OCI-LY7 (cell line): ENCODE measurements around the gene KRT39. TPM values are rescaled to one million over a fixed set of nuclear protein-coding genes. Genes with fewer than 3 reads are reported as not detected.

Source experiments
- BruUV-seq: library from RNA; stranded (reverse); fragments of 400-500 nt; replicated peaks from 2 replicates; lab custom pipeline; 2021; lab: Mats Ljungman, UMichigan
- CTCF ChIA-PET: fragments of 300-600 bp; sonication (Branson Sonifier 250); formaldehyde crosslinking; loops from one replicate; lab custom pipeline; 2022; ENCODE audit warnings: antibody characterized with exemption; ENCODE audit not compliant: unreplicated experiment; lab: Charles Lee
- POLR2A ChIA-PET: fragments of 300-600 bp; sonication (Branson Sonifier 250); formaldehyde crosslinking; loops from one replicate; lab custom pipeline; 2022; ENCODE audit warnings: antibody characterized with exemption; lab: Charles Lee
- DNase-seq: peaks from one replicate; pipeline ENCODE4 v3.0.0-alpha.2; 2015; ENCODE audit warnings: low spot score
- H2AFZ ChIP-seq: fragments of 200-600 bp; sonication (generic), shearing (Covaris generic); 2 replicates; pipeline ENCODE4 v1.6.1; 2014; ENCODE audit warnings: mild to moderate bottlenecking, antibody characterized with exemption, low read length, moderate library complexity
- H3K27ac ChIP-seq: fragments of 200-600 bp; sonication (generic); 2 replicates; pipeline ENCODE4 v1.5.1; 2014; ENCODE audit warnings: mixed run types, low read depth, mild to moderate bottlenecking, moderate library complexity, low read length, inconsistent platforms; ENCODE audit not compliant: poor library complexity, severe bottlenecking
- H3K36me3 ChIP-seq: fragments of 200-600 bp; sonication (generic); 2 replicates; pipeline ENCODE4 v1.6.1; 2014; ENCODE audit warnings: mild to moderate bottlenecking, antibody characterized with exemption, low read length, moderate library complexity, mixed read lengths; ENCODE audit not compliant: insufficient read depth
- H3K4me1 ChIP-seq: fragments of 200-600 bp; sonication (generic); 2 replicates; pipeline ENCODE4 v1.5.1; 2014; ENCODE audit warnings: mild to moderate bottlenecking, low read length; ENCODE audit not compliant: insufficient read depth, poor library complexity, severe bottlenecking
- H3K4me2 ChIP-seq: fragments of 200-600 bp; sonication (generic); 2 replicates; pipeline ENCODE4 v1.6.1; 2014; ENCODE audit warnings: mild to moderate bottlenecking, low read length
- H3K4me3 ChIP-seq: fragments of 200-600 bp; sonication (generic); 2 replicates; pipeline ENCODE4 v1.5.1; 2014; ENCODE audit warnings: mild to moderate bottlenecking, low read depth, low read length; ENCODE audit not compliant: poor library complexity, severe bottlenecking
- H3K79me2 ChIP-seq: fragments of 200-600 bp; sonication (generic); 2 replicates; pipeline ENCODE4 v1.6.1; 2016; ENCODE audit warnings: low read depth, mild to moderate bottlenecking, low read length, moderate library complexity, mixed read lengths; ENCODE audit not compliant: insufficient read depth
- H3K9me2 ChIP-seq: fragments of 200-600 bp; sonication (generic); 2 replicates; pipeline ENCODE4 v1.6.1; 2016; ENCODE audit warnings: mild to moderate bottlenecking, low read length, mixed read lengths; ENCODE audit not compliant: insufficient read depth
- H3K9me3 ChIP-seq: fragments of 200-600 bp; sonication (generic); 2 replicates; pipeline ENCODE4 v1.6.1; 2014; ENCODE audit warnings: mild to moderate bottlenecking, mixed run types, low read length, mixed read lengths
- H4K20me1 ChIP-seq: fragments of 200-600 bp; sonication (generic); 2 replicates; pipeline ENCODE4 v1.6.1; 2014; ENCODE audit warnings: mild to moderate bottlenecking, antibody characterized with exemption, low read length, moderate library complexity, mixed read lengths; ENCODE audit not compliant: insufficient read depth
- EZH2phosphoT487 ChIP-seq: fragments of 200-600 bp; sonication (generic); IDR thresholded peaks from 2 replicates; pipeline ENCODE4 v1.6.1; 2018; ENCODE audit warnings: low read depth, borderline replicate concordance, mild to moderate bottlenecking, mixed run types, antibody characterized with exemption, low read length, moderate library complexity, mixed read lengths
- intact Hi-C: fragments of 100-400 bp; cut with micrococcal nuclease; formaldehyde crosslinking; loops from one replicate; pipeline ENCODE4 v1.10.0; 2022; ENCODE audit not compliant: unreplicated experiment
- small RNA-seq: library from RNA; depleted of rRNA; stranded (forward); fragments of <200 nt; gene quantifications from one replicate; pipeline ENCODE3, GENCODE V24; 2014
- total RNA-seq, 2 experiments: library from RNA; depleted of rRNA in 1 of 2; stranded (reverse); fragments of >200 nt in 1 of 2; shearing (Covaris generic) in 1 of 2; gene quantifications; 2 replicates each; pipeline ENCODE4 v1.2.3, GENCODE V29; 2014 to 2022
- TF ChIP-seq, protein P1 (sequence below): fragments of 200-600 bp; sonication (generic); conservative IDR thresholded peaks from 2 replicates; pipeline ENCODE4 v1.5.1; 2014; ENCODE audit warnings: mild to moderate bottlenecking, antibody characterized with exemption, low read length, moderate library complexity, mixed read lengths

Gene KRT39
- total RNA-seq, 2 experiments from 2014 or later: not detected

GRCh38 chr17:40909755-40910154 lies 57.0 kb downstream of the KRT39 start:
- Histone ChIP-seq H3K79me2 (no peaks in the 10 kb centered on the region), H2AFZ (no peak overlapping the region), H3K4me2 (no peak overlapping the region), H3K36me3 (no peaks in the 10 kb centered on the region), H3K4me3 (no peak overlapping the region), H3K9me3 (no peaks in the 10 kb centered on the region), H3K27ac (no peak overlapping the region), H4K20me1 (no peaks in the 10 kb centered on the region), H3K4me1 (no peaks in the 10 kb centered on the region), H3K9me2 (no peaks in the 10 kb centered on the region)
- no peak for TF ChIP-seq EZH2phosphoT487
- TF ChIP-seq, protein P1, sequence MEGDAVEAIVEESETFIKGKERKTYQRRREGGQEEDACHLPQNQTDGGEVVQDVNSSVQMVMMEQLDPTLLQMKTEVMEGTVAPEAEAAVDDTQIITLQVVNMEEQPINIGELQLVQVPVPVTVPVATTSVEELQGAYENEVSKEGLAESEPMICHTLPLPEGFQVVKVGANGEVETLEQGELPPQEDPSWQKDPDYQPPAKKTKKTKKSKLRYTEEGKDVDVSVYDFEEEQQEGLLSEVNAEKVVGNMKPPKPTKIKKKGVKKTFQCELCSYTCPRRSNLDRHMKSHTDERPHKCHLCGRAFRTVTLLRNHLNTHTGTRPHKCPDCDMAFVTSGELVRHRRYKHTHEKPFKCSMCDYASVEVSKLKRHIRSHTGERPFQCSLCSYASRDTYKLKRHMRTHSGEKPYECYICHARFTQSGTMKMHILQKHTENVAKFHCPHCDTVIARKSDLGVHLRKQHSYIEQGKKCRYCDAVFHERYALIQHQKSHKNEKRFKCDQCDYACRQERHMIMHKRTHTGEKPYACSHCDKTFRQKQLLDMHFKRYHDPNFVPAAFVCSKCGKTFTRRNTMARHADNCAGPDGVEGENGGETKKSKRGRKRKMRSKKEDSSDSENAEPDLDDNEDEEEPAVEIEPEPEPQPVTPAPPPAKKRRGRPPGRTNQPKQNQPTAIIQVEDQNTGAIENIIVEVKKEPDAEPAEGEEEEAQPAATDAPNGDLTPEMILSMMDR: no peak
- POLR2A ChIA-PET: no interaction called here
- CTCF ChIA-PET: no interaction called here
- no TSS peak for BruUV-seq
- DNase-seq: no peak
- intact Hi-C loops: loop anchor here (2.0 to 5.0 kb wide), 6 partner anchors 107 to 753 kb away; no protein-coding TSS in a partner anchor

DNA sequence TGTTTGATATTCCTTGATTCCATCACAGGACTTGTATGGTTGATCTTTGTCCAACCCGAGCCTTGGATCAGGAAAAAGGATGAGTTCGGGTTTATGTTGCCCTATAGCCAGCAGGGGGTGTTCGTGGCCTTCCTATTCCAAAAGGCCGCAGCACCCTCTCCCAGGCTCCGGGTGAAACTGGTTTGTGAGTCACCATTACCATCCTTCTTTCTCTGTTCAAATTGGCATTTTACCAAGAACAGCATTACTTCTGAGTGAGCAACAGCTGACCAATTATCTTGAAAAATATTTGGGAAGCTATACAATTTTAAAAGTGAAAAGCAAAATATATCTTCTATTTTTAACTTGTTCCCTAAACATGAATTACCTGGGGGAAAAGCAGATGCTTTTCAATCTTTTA lies 57.4 kb downstream of the KRT39 start:
- Histone ChIP-seq H3K4me3 (no peak overlapping the region), H4K20me1 (no peaks in the 10 kb centered on the region), H3K27ac (no peak overlapping the region), H3K79me2 (no peaks in the 10 kb centered on the region), H3K9me2 (no peaks in the 10 kb centered on the region), H2AFZ (no peak overlapping the region), H3K4me2 (no peak overlapping the region), H3K4me1 (no peaks in the 10 kb centered on the region), H3K36me3 (no peaks in the 10 kb centered on the region), H3K9me3 (no peaks in the 10 kb centered on the region)
- TF ChIP-seq, protein P1: peak; percentile 86
- no peak for TF ChIP-seq EZH2phosphoT487
- CTCF ChIA-PET: no interaction called here
- POLR2A ChIA-PET: no interaction called here
- DNase-seq: peak; percentile 56
- BruUV-seq: no TSS peak
- intact Hi-C loops: loop anchor here (2.0 to 5.0 kb wide), 6 partner anchors 107 to 753 kb away; no protein-coding TSS in a partner anchor

Small RNA genes within 50 kb of the gene (small RNA-seq; reads per million reads assigned to genes)
- gene KRTAP3-4P: not detected

Other genes starting within 250 kb of the KRT39 start
Only the 30 nearest of the 33 such genes appear.
- gene KRT26, start 194.7 kb downstream of the KRT39 start, total RNA-seq (2014; rRNA removed; shearing (Covaris generic)): not detected in 2 replicates
- not detected in 2 replicates for gene KRT26, start 194.7 kb downstream of the KRT39 start, total RNA-seq (2022)
- gene KRT27, start 184.4 kb downstream of the KRT39 start, total RNA-seq (2014; rRNA removed; shearing (Covaris generic)): not detected in 2 replicates
- not detected in 2 replicates for gene KRT27, start 184.4 kb downstream of the KRT39 start, total RNA-seq (2022)
- not detected in 2 replicates for gene KRT28, start 167.0 kb downstream of the KRT39 start, total RNA-seq (2014; rRNA removed; shearing (Covaris generic))
- not detected in 2 replicates for gene KRT28, start 167.0 kb downstream of the KRT39 start, total RNA-seq (2022)
- 6.6 and 10.7 TPM in 2 replicates for gene KRT10, start 144.3 kb downstream of the KRT39 start, total RNA-seq (2014; rRNA removed; shearing (Covaris generic))
- 39.7 and 44.0 TPM in 2 replicates for gene KRT10, start 144.3 kb downstream of the KRT39 start, total RNA-seq (2022)
- gene KRT12, start 99.7 kb downstream of the KRT39 start, total RNA-seq (2014; rRNA removed; shearing (Covaris generic)): not detected in 2 replicates
- gene KRT12, start 99.7 kb downstream of the KRT39 start, total RNA-seq (2022): not detected in 2 replicates
- not detected in 2 replicates for gene KRT20, start 81.7 kb downstream of the KRT39 start, total RNA-seq (2014; rRNA removed; shearing (Covaris generic))
- not detected in 2 replicates for gene KRT20, start 81.7 kb downstream of the KRT39 start, total RNA-seq (2022)
- not detected in 2 replicates for gene KRT23, start 29.3 kb downstream of the KRT39 start, total RNA-seq (2014; rRNA removed; shearing (Covaris generic))
- gene KRT23, start 29.3 kb downstream of the KRT39 start, total RNA-seq (2022): not detected in 2 replicates
- gene KRT40, start 17.4 kb upstream of the KRT39 start, total RNA-seq (2014; rRNA removed; shearing (Covaris generic)): not detected in 2 replicates
- not detected in 2 replicates for gene KRT40, start 17.4 kb upstream of the KRT39 start, total RNA-seq (2022)
- gene KRTAP3-3, start 27.2 kb upstream of the KRT39 start, total RNA-seq (2014; rRNA removed; shearing (Covaris generic)): not detected in 2 replicates
- not detected in 2 replicates for gene KRTAP3-3, start 27.2 kb upstream of the KRT39 start, total RNA-seq (2022)
- not detected in 2 replicates for gene KRTAP3-2, start 33.0 kb upstream of the KRT39 start, total RNA-seq (2014; rRNA removed; shearing (Covaris generic))
- gene KRTAP3-2, start 33.0 kb upstream of the KRT39 start, total RNA-seq (2022): not detected in 2 replicates
- not detected in 2 replicates for gene KRTAP3-1, start 42.2 kb upstream of the KRT39 start, total RNA-seq (2014; rRNA removed; shearing (Covaris generic))
- gene KRTAP3-1, start 42.2 kb upstream of the KRT39 start, total RNA-seq (2022): not detected in 2 replicates
- not detected in 2 replicates for gene KRTAP1-5, start 60.3 kb upstream of the KRT39 start, total RNA-seq (2014; rRNA removed; shearing (Covaris generic))
- not detected in 2 replicates for gene KRTAP1-5, start 60.3 kb upstream of the KRT39 start, total RNA-seq (2022)
- gene KRTAP1-4, start 63.2 kb upstream of the KRT39 start, total RNA-seq (2014; rRNA removed; shearing (Covaris generic)): not detected in 2 replicates
- gene KRTAP1-4, start 63.2 kb upstream of the KRT39 start, total RNA-seq (2022): not detected in 2 replicates
- not detected in 2 replicates for gene KRTAP1-3, start 67.9 kb upstream of the KRT39 start, total RNA-seq (2014; rRNA removed; shearing (Covaris generic))
- not detected in 2 replicates for gene KRTAP1-3, start 67.9 kb upstream of the KRT39 start, total RNA-seq (2022)
- gene KRTAP1-1, start 74.5 kb upstream of the KRT39 start, total RNA-seq (2014; rRNA removed; shearing (Covaris generic)): not detected in 2 replicates
- gene KRTAP1-1, start 74.5 kb upstream of the KRT39 start, total RNA-seq (2022): not detected in 2 replicates
- not detected in 2 replicates for gene KRTAP2-1, start 80.4 kb upstream of the KRT39 start, total RNA-seq (2014; rRNA removed; shearing (Covaris generic))
- gene KRTAP2-1, start 80.4 kb upstream of the KRT39 start, total RNA-seq (2022): not detected in 2 replicates
- gene KRTAP2-2, start 88.3 kb upstream of the KRT39 start, total RNA-seq (2014; rRNA removed; shearing (Covaris generic)): not detected in 2 replicates
- gene KRTAP2-2, start 88.3 kb upstream of the KRT39 start, total RNA-seq (2022): not detected in 2 replicates
- not detected in 2 replicates for gene KRTAP2-3, start 93.2 kb upstream of the KRT39 start, total RNA-seq (2014; rRNA removed; shearing (Covaris generic))
- gene KRTAP2-3, start 93.2 kb upstream of the KRT39 start, total RNA-seq (2022): not detected in 2 replicates
- gene KRTAP2-4, start 98.9 kb upstream of the KRT39 start, total RNA-seq (2014; rRNA removed; shearing (Covaris generic)): not detected in 2 replicates
- not detected in 2 replicates for gene KRTAP2-4, start 98.9 kb upstream of the KRT39 start, total RNA-seq (2022)
- not detected in 2 replicates for gene KRTAP4-7, start 117.2 kb upstream of the KRT39 start, total RNA-seq (2014; rRNA removed; shearing (Covaris generic))
- gene KRTAP4-7, start 117.2 kb upstream of the KRT39 start, total RNA-seq (2022): not detected in 2 replicates
- gene KRTAP4-8, start 131.2 kb upstream of the KRT39 start, total RNA-seq (2014; rRNA removed; shearing (Covaris generic)): not detected in 2 replicates
- gene KRTAP4-8, start 131.2 kb upstream of the KRT39 start, total RNA-seq (2022): not detected in 2 replicates
- not detected in 2 replicates for gene KRTAP4-16, start 135.3 kb upstream of the KRT39 start, total RNA-seq (2014; rRNA removed; shearing (Covaris generic))
- not detected in 2 replicates for gene KRTAP4-16, start 135.3 kb upstream of the KRT39 start, total RNA-seq (2022)
- not detected in 2 replicates for gene KRTAP4-9, start 138.4 kb upstream of the KRT39 start, total RNA-seq (2014; rRNA removed; shearing (Covaris generic))
- not detected in 2 replicates for gene KRTAP4-9, start 138.4 kb upstream of the KRT39 start, total RNA-seq (2022)
- not detected in 2 replicates for gene KRTAP4-11, start 151.4 kb upstream of the KRT39 start, total RNA-seq (2014; rRNA removed; shearing (Covaris generic))
- not detected in 2 replicates for gene KRTAP4-11, start 151.4 kb upstream of the KRT39 start, total RNA-seq (2022)
- not detected in 2 replicates for gene KRTAP4-12, start 157.2 kb upstream of the KRT39 start, total RNA-seq (2014; rRNA removed; shearing (Covaris generic))
- gene KRTAP4-12, start 157.2 kb upstream of the KRT39 start, total RNA-seq (2022): not detected in 2 replicates
- gene KRTAP4-6, start 173.6 kb upstream of the KRT39 start, total RNA-seq (2014; rRNA removed; shearing (Covaris generic)): not detected in 2 replicates
- gene KRTAP4-6, start 173.6 kb upstream of the KRT39 start, total RNA-seq (2022): not detected in 2 replicates
- gene KRTAP4-5, start 182.9 kb upstream of the KRT39 start, total RNA-seq (2014; rRNA removed; shearing (Covaris generic)): not detected in 2 replicates
- gene KRTAP4-5, start 182.9 kb upstream of the KRT39 start, total RNA-seq (2022): not detected in 2 replicates
- not detected in 2 replicates for gene KRTAP4-4, start 193.8 kb upstream of the KRT39 start, total RNA-seq (2014; rRNA removed; shearing (Covaris generic))
- gene KRTAP4-4, start 193.8 kb upstream of the KRT39 start, total RNA-seq (2022): not detected in 2 replicates
- gene KRTAP4-3, start 201.3 kb upstream of the KRT39 start, total RNA-seq (2014; rRNA removed; shearing (Covaris generic)): not detected in 2 replicates
- not detected in 2 replicates for gene KRTAP4-3, start 201.3 kb upstream of the KRT39 start, total RNA-seq (2022)
- not detected in 2 replicates for gene KRTAP4-2, start 211.3 kb upstream of the KRT39 start, total RNA-seq (2014; rRNA removed; shearing (Covaris generic))
- gene KRTAP4-2, start 211.3 kb upstream of the KRT39 start, total RNA-seq (2022): not detected in 2 replicates